Testis (tissue), 3 donors: ENCODE measurements around the gene RFLNA. TPM values are rescaled to one million over a fixed set of nuclear protein-coding genes. Genes with fewer than 3 reads are reported as not detected.

Experiments
- DNase-seq: peaks from one replicate; pipeline ENCODE4 v3.0.0-alpha.2; 2019
- H3K27ac ChIP-seq, 2 donors: fragments of 200-600 bp; sonication (generic); one replicate each; pipeline ENCODE4 v1.5.1; 2019
- H3K27me3 ChIP-seq: fragments of 200-600 bp; sonication (generic); one replicate; pipeline ENCODE4 v1.5.1; 2019
- H3K36me3 ChIP-seq: fragments of 200-600 bp; sonication (generic); one replicate; pipeline ENCODE4 v1.5.1; 2017; ENCODE audit warnings: low read depth; ENCODE audit errors: missing control alignments
- H3K4me1 ChIP-seq: fragments of 200-600 bp; sonication (generic); one replicate; pipeline ENCODE4 v1.5.1; 2019
- H3K4me3 ChIP-seq, 2 donors: fragments of 200-600 bp; sonication (generic); one replicate each; pipeline ENCODE4 v1.5.1; 2017 to 2019
- H3K9me3 ChIP-seq: fragments of 200-600 bp; sonication (generic); one replicate; pipeline ENCODE4 v1.5.1; 2017
- CTCF ChIP-seq, 3 experiments: fragments of 450-650 bp in 2 of 3; fragments of 200-600 bp in 1 of 3; sonication (generic) in 1 of 3; IDR thresholded peaks; one replicate each; pipeline ENCODE4 v1.5.1; 2016 to 2019; ENCODE audit warnings: antibody characterized with exemption in 3 of 3, mild to moderate bottlenecking in 2 of 3, moderate library complexity in 1 of 3
- POLR2A ChIP-seq: fragments of 450-650 bp; IDR thresholded peaks from one replicate; pipeline ENCODE4 v1.6.1; 2017; ENCODE audit warnings: antibody characterized with exemption, mild to moderate bottlenecking, moderate library complexity
- WGBS, 2 donors: methylation state at CpG; one replicate each; pipeline ENCODE4 v1.1.5; 2018; 5-methylcytosine and 5-hydroxymethylcytosine counted together
- intact Hi-C: fragments of 100-400 bp; cut with DNase I; formaldehyde crosslinking; loops from one replicate; pipeline ENCODE4 v1.15.1; 2023; ENCODE audit warnings: low total_unique reads
- polyA plus RNA-seq: library from polyadenylated mRNA; stranded (reverse); fragments of 350-450 nt; fragmentation: Illumina TruSeq; extraction: RNeasy Lipid Tissue Mini Kit (QIAGEN cat#74804); gene quantifications from one replicate; pipeline ENCODE4 v1.2.3, GENCODE V29; 2014; ENCODE audit warnings: low read depth, low replicate concordance; ENCODE audit not compliant: insufficient read depth
- total RNA-seq, 2 donors: library from RNA; depleted of rRNA; stranded (reverse); fragments of >200 nt; gene quantifications; one replicate each; pipeline ENCODE4 v1.2.3, GENCODE V29; 2016

Gene RFLNA
- total and polyA plus RNA-seq, 3 donors from 2014 or later, result 0.31 to 0.80 (median 0.68) TPM

GRCh38 chr12:124352257-124352656, 57.4 kb downstream of the RFLNA start:
- Histone ChIP-seq H3K4me3 (no peak overlapping the region), H3K9me3 (no peaks in the 10 kb centered on the region), H3K27ac (no peak overlapping the region), H3K27me3 (no peaks in the 10 kb centered on the region), H3K36me3 (no peaks in the 10 kb centered on the region), H3K4me1 (peaks cover 10% of the 10 kb centered on the region)
- intact Hi-C loops, result no loop called here
- no peak for DNase-seq
- TF ChIP-seq POLR2A, result no peak
- no peak for TF ChIP-seq CTCF (IDR thresholded peaks at IDR 0.05)

- intact Hi-C loops, result no loop called here
- Histone ChIP-seq H3K4me3 (no peak overlapping the region), H3K27ac (no peak overlapping the region), H3K9me3 (no peaks in the 10 kb centered on the region), H3K36me3 (no peaks in the 10 kb centered on the region), H3K27me3 (no peaks in the 10 kb centered on the region), H3K4me1 (peaks cover 10% of the 10 kb centered on the region)
- DNase-seq, result peak; percentile 70
- TF ChIP-seq CTCF (IDR thresholded peaks at IDR 0.05), result no peak
- TF ChIP-seq POLR2A, result no peak
- 42 to 45% methylated on average over 5 to 9 of the region's 9 CpGs for WGBS, 2 donors
Observed at GRCh38 chr12:124352839-124353238, 57.9 kb downstream of the RFLNA start.

GRCh38 chr12:124354400-124354799, 59.5 kb downstream of the RFLNA start:
- no peak for DNase-seq
- WGBS, 2 donors, result 87% methylated on average over 12 of the region's 13 CpGs; no CpG with 5 or more reads in 1 of the 2 donors
- intact Hi-C loops, result no loop called here
- Histone ChIP-seq H3K36me3 (no peaks in the 10 kb centered on the region), H3K4me1 (peaks cover 17% of the 10 kb centered on the region), H3K27me3 (no peaks in the 10 kb centered on the region), H3K9me3 (no peaks in the 10 kb centered on the region), H3K4me3 (no peak overlapping the region), H3K27ac (no peak overlapping the region)
- no peak for TF ChIP-seq POLR2A
- no peak for TF ChIP-seq CTCF (IDR thresholded peaks at IDR 0.05)

- no peaks in the 10 kb centered on the region for H3K36me3 ChIP-seq
- 92 to 94% methylated on average over 4 to 5 of the region's 5 CpGs for WGBS, 2 donors
- H3K27me3 ChIP-seq, result no peaks in the 10 kb centered on the region
- H3K4me3 ChIP-seq, result no peak overlapping the region
- H3K9me3 ChIP-seq, result no peaks in the 10 kb centered on the region
- intact Hi-C loops, result no loop called here
- no peak for DNase-seq
- TF ChIP-seq CTCF (IDR thresholded peaks at IDR 0.05), result no peak
- H3K27ac ChIP-seq, result no peak overlapping the region
- peaks cover 30% of the 10 kb centered on the region for H3K4me1 ChIP-seq
Observed at GRCh38 chr12:124356221-124356620, 61.3 kb downstream of the RFLNA start.

GRCh38 chr12:124357616-124358015, 62.7 kb downstream of the RFLNA start:
- H3K36me3 ChIP-seq, result no peaks in the 10 kb centered on the region
- no peak overlapping the region for H3K4me3 ChIP-seq
- H3K4me1 ChIP-seq, result peaks cover 27% of the 10 kb centered on the region
- no peak for TF ChIP-seq POLR2A
- no peak for TF ChIP-seq CTCF (IDR thresholded peaks at IDR 0.05)
- no peak for DNase-seq
- H3K27me3 ChIP-seq, result no peaks in the 10 kb centered on the region
- H3K9me3 ChIP-seq, result no peaks in the 10 kb centered on the region
- H3K27ac ChIP-seq, result no peak overlapping the region
- intact Hi-C loops, result no loop called here
- 82 to 90% methylated on average over 15 of the region's 15 CpGs for WGBS, 2 donors
